T-helper 2 cell treated with Interferon-gamma antibody and Interleukin-4, amounts not matched to agents 5 μg/mL and 100 μg/mL, for 36 hours (primary cell): ENCODE measurements around the gene UFM1.

Source experiments
- DNase-seq: peaks from one replicate; pipeline ENCODE4 v3.0.0; 2021; ENCODE audit warnings: low spot score
- H3K27ac Mint-ChIP-seq: one replicate; pipeline ENCODE4 v1.8.0; 2021; ENCODE audit warnings: mild to moderate bottlenecking, mixed read lengths
- H3K27me3 Mint-ChIP-seq: one replicate; pipeline ENCODE4 v1.8.0; 2021; ENCODE audit warnings: low read depth, mixed read lengths
- H3K36me3 Mint-ChIP-seq: one replicate; pipeline ENCODE4 v1.8.0; 2021; ENCODE audit warnings: low read depth, mixed read lengths
- H3K4me1 Mint-ChIP-seq: one replicate; pipeline ENCODE4 v1.8.0; 2021; ENCODE audit warnings: low read depth, mixed read lengths
- H3K4me3 Mint-ChIP-seq: one replicate; pipeline ENCODE4 v1.8.0; 2022; ENCODE audit warnings: mild to moderate bottlenecking, moderate library complexity, mixed read lengths
- H3K9me3 Mint-ChIP-seq: one replicate; pipeline ENCODE4 v1.8.0; 2021; ENCODE audit warnings: mixed read lengths

UFM1 gene

GRCh38 chr13:38382946-38383345 is 33.3 kb downstream of the UFM1 start:
- H3K4me1 Mint-ChIP-seq, result no peaks in the 10 kb centered on the region
- H3K9me3 Mint-ChIP-seq, result no peaks in the 10 kb centered on the region
- no peaks in the 10 kb centered on the region for H3K36me3 Mint-ChIP-seq
- DNase-seq, result no peak
- no peak overlapping the region for H3K4me3 Mint-ChIP-seq
- H3K27me3 Mint-ChIP-seq, result no peaks in the 10 kb centered on the region
- H3K27ac Mint-ChIP-seq, result no peak overlapping the region

GRCh38 chr13:38384171-38384570 is 34.5 kb downstream of the UFM1 start:
- DNase-seq, result no peak
- Mint-ChIP-seq H3K36me3 (no peaks in the 10 kb centered on the region), H3K4me3 (no peak overlapping the region), H3K9me3 (no peaks in the 10 kb centered on the region), H3K27ac (no peak overlapping the region), H3K4me1 (no peaks in the 10 kb centered on the region), H3K27me3 (no peaks in the 10 kb centered on the region)

GRCh38 chr13:38385153-38385891 is 35.7 kb downstream of the UFM1 start:
- no peak for DNase-seq
- Mint-ChIP-seq H3K27ac (no peak overlapping the region), H3K36me3 (no peaks in the 10 kb centered on the region), H3K9me3 (no peaks in the 10 kb centered on the region), H3K27me3 (no peaks in the 10 kb centered on the region), H3K4me3 (no peak overlapping the region), H3K4me1 (no peaks in the 10 kb centered on the region)

- Mint-ChIP-seq H3K27ac (no peak overlapping the region), H3K4me3 (no peak overlapping the region), H3K27me3 (no peaks in the 10 kb centered on the region), H3K36me3 (no peaks in the 10 kb centered on the region), H3K9me3 (peaks cover 4% of the 10 kb centered on the region), H3K4me1 (no peaks in the 10 kb centered on the region)
- DNase-seq, result no peak
Measured at GRCh38 chr13:38386421-38386820, 36.8 kb downstream of the UFM1 start.

- no peak overlapping the region for H3K4me3 Mint-ChIP-seq
- H3K36me3 Mint-ChIP-seq, result no peaks in the 10 kb centered on the region
- H3K27ac Mint-ChIP-seq, result no peak overlapping the region
- no peaks in the 10 kb centered on the region for H3K27me3 Mint-ChIP-seq
- no peaks in the 10 kb centered on the region for H3K4me1 Mint-ChIP-seq
- DNase-seq, result no peak
- H3K9me3 Mint-ChIP-seq, result peaks cover 4% of the 10 kb centered on the region
Measured at GRCh38 chr13:38391341-38391740, 41.7 kb downstream of the UFM1 start.

- no peak overlapping the region for H3K27ac Mint-ChIP-seq
- H3K36me3 Mint-ChIP-seq, result no peaks in the 10 kb centered on the region
- no peak overlapping the region for H3K4me3 Mint-ChIP-seq
- DNase-seq, result no peak
- peaks cover 5% of the 10 kb centered on the region for H3K4me1 Mint-ChIP-seq
- peaks cover 3% of the 10 kb centered on the region for H3K27me3 Mint-ChIP-seq
- H3K9me3 Mint-ChIP-seq, result peaks cover 4% of the 10 kb centered on the region
Measured at GRCh38 chr13:38394777-38395496, 45.3 kb downstream of the UFM1 start.

- Mint-ChIP-seq H3K36me3 (no peaks in the 10 kb centered on the region), H3K27me3 (peaks cover 3% of the 10 kb centered on the region), H3K4me3 (no peak overlapping the region), H3K27ac (no peak overlapping the region), H3K9me3 (peaks cover 4% of the 10 kb centered on the region), H3K4me1 (peaks cover 5% of the 10 kb centered on the region)
- no peak for DNase-seq
Measured at GRCh38 chr13:38395497-38395788, 45.8 kb downstream of the UFM1 start.

GRCh38 chr13:38398711-38399493 is 49.3 kb downstream of the UFM1 start:
- Mint-ChIP-seq H3K27ac (no peak overlapping the region), H3K4me1 (peaks cover 5% of the 10 kb centered on the region), H3K9me3 (no peaks in the 10 kb centered on the region), H3K36me3 (no peaks in the 10 kb centered on the region), H3K4me3 (peak overlapping the region; percentile 32), H3K27me3 (peaks cover 3% of the 10 kb centered on the region)
- peak; percentile 15 for DNase-seq

GRCh38 chr13:38399535-38399934 is 49.9 kb downstream of the UFM1 start:
- Mint-ChIP-seq H3K36me3 (no peaks in the 10 kb centered on the region), H3K4me1 (peaks cover 5% of the 10 kb centered on the region), H3K9me3 (peaks cover 3% of the 10 kb centered on the region), H3K4me3 (no peak overlapping the region), H3K27ac (no peak overlapping the region), H3K27me3 (peaks cover 3% of the 10 kb centered on the region)
- no peak for DNase-seq

- no peak for DNase-seq
Measured at GRCh38 chr13:38401276-38401675, 51.6 kb downstream of the UFM1 start.

GRCh38 chr13:38405216-38405615 is 55.6 kb downstream of the UFM1 start:
- Mint-ChIP-seq H3K36me3 (no peaks in the 10 kb centered on the region), H3K27me3 (no peaks in the 10 kb centered on the region), H3K4me3 (no peak overlapping the region), H3K4me1 (no peaks in the 10 kb centered on the region), H3K27ac (no peak overlapping the region), H3K9me3 (peaks cover 3% of the 10 kb centered on the region)
- DNase-seq, result no peak

More at GRCh38 chr13:38401276-38401675, 51.6 kb downstream of the UFM1 start:
- Mint-ChIP-seq H3K4me1 (peaks cover 5% of the 10 kb centered on the region), H3K27ac (no peak overlapping the region), H3K36me3 (no peaks in the 10 kb centered on the region), H3K27me3 (peaks cover 3% of the 10 kb centered on the region), H3K9me3 (peaks cover 3% of the 10 kb centered on the region), H3K4me3 (no peak overlapping the region)

GRCh38 chr13:38409771-38410170 is 60.1 kb downstream of the UFM1 start:
- DNase-seq, result no peak
- Mint-ChIP-seq H3K27me3 (no peaks in the 10 kb centered on the region), H3K4me1 (no peaks in the 10 kb centered on the region)

GRCh38 chr13:38412266-38412665 is 62.6 kb downstream of the UFM1 start:
- no peaks in the 10 kb centered on the region for H3K36me3 Mint-ChIP-seq
- H3K4me1 Mint-ChIP-seq, result peaks cover 5% of the 10 kb centered on the region
- H3K4me3 Mint-ChIP-seq, result no peak overlapping the region
- no peaks in the 10 kb centered on the region for H3K9me3 Mint-ChIP-seq
- DNase-seq, result no peak
- no peak overlapping the region for H3K27ac Mint-ChIP-seq
- no peaks in the 10 kb centered on the region for H3K27me3 Mint-ChIP-seq

More at GRCh38 chr13:38409771-38410170, 60.1 kb downstream of the UFM1 start:
- H3K27ac Mint-ChIP-seq, result no peak overlapping the region
- no peaks in the 10 kb centered on the region for H3K36me3 Mint-ChIP-seq
- no peaks in the 10 kb centered on the region for H3K9me3 Mint-ChIP-seq
- H3K4me3 Mint-ChIP-seq, result no peak overlapping the region
